HCT116 (cell line): ENCODE data around the gene PLCD4. TPM values are rescaled to one million over a fixed set of nuclear protein-coding genes. Genes with fewer than 3 reads are reported as not detected.

Experiments
- ATAC-seq: fragments of 200-7000 bp; cut with Tn5 transposase; 2 replicates; pipeline ENCODE4 v1.9.1; 2020; ENCODE audit warnings: mild to moderate bottlenecking, moderate library complexity
- BruUV-seq: library from RNA; stranded (reverse); fragments of 400-500 nt; replicated peaks from 2 replicates; lab custom pipeline; 2021; lab: Mats Ljungman, UMichigan
- CTCF ChIA-PET: fragments of 300-600 bp; sonication (Branson Sonifier 250); formaldehyde crosslinking; loops from one replicate; lab custom pipeline; 2021; ENCODE audit warnings: antibody characterized with exemption; lab: Charles Lee
- POLR2A ChIA-PET: fragments of 300-600, 350-600 bp; sonication (Branson Sonifier 250); formaldehyde crosslinking; loops from one replicate; lab custom pipeline; 2021; ENCODE audit warnings: antibody characterized with exemption; lab: Charles Lee
- RAD21 ChIA-PET, 2 experiments: fragments of 300-600 bp; sonication (Branson Sonifier 250); formaldehyde crosslinking; loops; one replicate each; lab custom pipeline; 2023; ENCODE audit warnings: low total read pairs in 2 of 2; ENCODE audit not compliant: uncharacterized antibody in 2 of 2, unreplicated experiment in 2 of 2, low non-redundant PET in 1 of 2; lab: Charles Lee
- DNase-seq: peaks from one replicate; pipeline ENCODE4 v3.0.0-alpha.2; 2010; ENCODE audit warnings: low read depth, low spot score
- H2AFZ ChIP-seq: fragments of 200-600 bp; shearing (Covaris generic), sonication (generic); 2 replicates; pipeline ENCODE4 v1.6.1; 2017; ENCODE audit warnings: low read depth, mixed run types, mixed read lengths, antibody characterized with exemption, low read length; ENCODE audit not compliant: poor library complexity, severe bottlenecking
- H3K27ac ChIP-seq: 2 replicates; pipeline ENCODE4 v1.5.1; 2012; ENCODE audit warnings: low read depth, low read length
- H3K27me3 ChIP-seq: fragments of 200-600 bp; sonication (generic); 2 replicates; pipeline ENCODE4 v1.6.1; 2016; ENCODE audit warnings: mixed run types, low read length, mixed read lengths; ENCODE audit not compliant: insufficient read depth
- H3K36me3 ChIP-seq, 2 experiments: fragments of 200-500 bp in 1 of 2; fragments of 200-600 bp in 1 of 2; sonication (Bioruptor generic) in 1 of 2; sonication (generic) in 1 of 2; 2 replicates each; pipeline versions ENCODE4 v1.5.1 to v1.6.1; 2014 to 2016; ENCODE audit warnings: low read length in 2 of 2, inconsistent platforms in 1 of 2, mixed read lengths in 1 of 2, mixed run types in 1 of 2; ENCODE audit not compliant: insufficient read depth in 2 of 2, control insufficient read depth in 1 of 2
- H3K4me1 ChIP-seq, 2 experiments: fragments of 200-600 bp in 1 of 2; sonication (generic) in 1 of 2; 2 replicates each; pipeline versions ENCODE4 v1.5.1 to v1.6.1; 2012 to 2017; ENCODE audit warnings: low read length in 2 of 2, inconsistent platforms in 1 of 2, mild to moderate bottlenecking in 1 of 2, mixed read lengths in 1 of 2, mixed run types in 1 of 2, moderate library complexity in 1 of 2; ENCODE audit not compliant: insufficient read depth in 2 of 2, control insufficient read depth in 1 of 2
- H3K4me2 ChIP-seq: fragments of 200-600 bp; sonication (generic); 2 replicates; pipeline ENCODE4 v1.6.1; 2017; ENCODE audit warnings: mixed run types, low read length, mixed read lengths
- H3K4me3 ChIP-seq, 2 experiments: fragments of 200-600 bp in 1 of 2; sonication (generic) in 1 of 2; replicated peaks in 1 of 2; 2 replicates each; pipeline ENCODE4 v1.5.1; 2011 to 2016; ENCODE audit warnings: low read length in 2 of 2, control low read depth in 1 of 2, low read depth in 1 of 2, mild to moderate bottlenecking in 1 of 2, mixed read lengths in 1 of 2, mixed run types in 1 of 2
- H3K79me2 ChIP-seq: fragments of 200-600 bp; sonication (generic); 2 replicates; pipeline ENCODE4 v1.6.1; 2017; ENCODE audit warnings: mild to moderate bottlenecking, mixed run types, low read length, moderate library complexity, mixed read lengths; ENCODE audit not compliant: insufficient read depth
- H3K9ac ChIP-seq: fragments of 200-600 bp; sonication (generic); 2 replicates; pipeline ENCODE4 v1.6.1; 2016; ENCODE audit warnings: low read length, mixed read lengths
- H3K9me2 ChIP-seq: fragments of 200-600 bp; sonication (generic), shearing (Covaris generic); 2 replicates; pipeline ENCODE4 v1.6.1; 2017; ENCODE audit warnings: mixed run types, mild to moderate bottlenecking, moderate library complexity; ENCODE audit not compliant: insufficient read depth
- H3K9me3 ChIP-seq, 2 experiments: fragments of 200-500 bp in 1 of 2; fragments of 200-600 bp in 1 of 2; sonication (Bioruptor generic) in 1 of 2; sonication (generic) in 1 of 2; 2 replicates each; pipeline ENCODE4 v1.6.1; 2014 to 2017; ENCODE audit warnings: low read length in 2 of 2, mixed read lengths in 2 of 2, inconsistent platforms in 1 of 2, low read depth in 1 of 2, mild to moderate bottlenecking in 1 of 2, mixed run types in 1 of 2, moderate library complexity in 1 of 2; ENCODE audit not compliant: control insufficient read depth in 1 of 2, insufficient read depth in 1 of 2
- H4K20me1 ChIP-seq: fragments of 200-600 bp; sonication (generic), shearing (Covaris generic); 2 replicates; pipeline ENCODE4 v1.6.1; 2017; ENCODE audit warnings: mixed run types, mild to moderate bottlenecking, moderate library complexity; ENCODE audit not compliant: insufficient read depth
- CBX3 ChIP-seq: IDR thresholded peaks from 2 replicates; pipeline ENCODE4 v1.6.1; 2012; ENCODE audit warnings: low read depth
- CTCF ChIP-seq, 3 experiments: fragments of 200-600 bp in 1 of 3; sonication (generic) in 1 of 3; IDR thresholded peaks in 2 of 3; conservative IDR thresholded peaks in 1 of 3; 2 replicates each; pipeline ENCODE4 v1.5.1; 2012 to 2017; ENCODE audit warnings: low read depth in 2 of 3, low read length in 2 of 3, antibody characterized with exemption in 1 of 3, borderline replicate concordance in 1 of 3, control low read depth in 1 of 3, mild to moderate bottlenecking in 1 of 3, mixed read lengths in 1 of 3, mixed run types in 1 of 3, moderate library complexity in 1 of 3; ENCODE audit not compliant: insufficient read depth in 1 of 3
- EZH2 ChIP-seq: fragments of 200-600 bp; sonication (generic); IDR thresholded peaks from 2 replicates; pipeline ENCODE4 v1.6.1; 2017; ENCODE audit warnings: antibody characterized with exemption, mixed run types
- FOSL1 ChIP-seq: IDR thresholded peaks from 2 replicates; pipeline ENCODE4 v1.6.1; 2012; ENCODE audit warnings: low read depth
- JUND ChIP-seq: IDR thresholded peaks from 2 replicates; pipeline ENCODE4 v1.6.1; 2012
- RAD21 ChIP-seq: IDR thresholded peaks from 2 replicates; pipeline ENCODE4 v1.6.1; 2012; ENCODE audit warnings: low read depth, mild to moderate bottlenecking
- REST ChIP-seq: IDR thresholded peaks from 2 replicates; pipeline ENCODE4 v1.6.1; 2012; ENCODE audit warnings: low read depth
- intact Hi-C: fragments of 100-400 bp; cut with micrococcal nuclease; formaldehyde crosslinking; loops from 2 replicates; pipeline ENCODE4 v1.10.0; 2022
- total RNA-seq: library from RNA; stranded (reverse); gene quantifications from one replicate; pipeline ENCODE4 v1.2.1, GENCODE V29; 2021; ENCODE audit not compliant: unreplicated experiment
- TF ChIP-seq, protein P1 (sequence below): IDR thresholded peaks from 2 replicates; pipeline ENCODE4 v1.6.1; 2011; ENCODE audit warnings: mild to moderate bottlenecking, low read length, moderate library complexity; ENCODE audit not compliant: insufficient replicate concordance; ENCODE audit errors: extremely low read depth

The PLCD4 gene
- total RNA-seq, 1 experiment from 2014 or later, result 0.64 TPM

- Histone ChIP-seq H3K4me3 (no peak overlapping the region), H3K9ac (no peak overlapping the region), H3K79me2 (peaks cover 92% of the 10 kb centered on the region), H3K4me2 (no peak overlapping the region), H2AFZ (no peak overlapping the region), H3K9me3 (no peaks in the 10 kb centered on the region), H4K20me1 (no peaks in the 10 kb centered on the region), H3K36me3 (peaks cover 10 to 14% of the 10 kb centered on the region in 2 experiments), H3K27me3 (no peaks in the 10 kb centered on the region), H3K4me1 (no peaks in the 10 kb centered on the region), H3K9me2 (no peaks in the 10 kb centered on the region), H3K27ac (no peak overlapping the region)
- no TSS peak for BruUV-seq
- intact Hi-C loops, result no loop called here
- TF ChIP-seq EZH2 (no peak), REST (no peak), CTCF (IDR thresholded peaks at IDR 0.05 in 2 of 3, conservative IDR thresholded peaks at IDR 0.05 in 1 of 3; ENCODE audit: borderline replicate concordance in 1 of 3, insufficient read depth in 1 of 3, low read depth in 2 of 3, low read length in 2 of 3) (no peak), FOSL1 (no peak), CBX3 (no peak), RAD21 (no peak), JUND (no peak)
- TF ChIP-seq, protein P1, sequence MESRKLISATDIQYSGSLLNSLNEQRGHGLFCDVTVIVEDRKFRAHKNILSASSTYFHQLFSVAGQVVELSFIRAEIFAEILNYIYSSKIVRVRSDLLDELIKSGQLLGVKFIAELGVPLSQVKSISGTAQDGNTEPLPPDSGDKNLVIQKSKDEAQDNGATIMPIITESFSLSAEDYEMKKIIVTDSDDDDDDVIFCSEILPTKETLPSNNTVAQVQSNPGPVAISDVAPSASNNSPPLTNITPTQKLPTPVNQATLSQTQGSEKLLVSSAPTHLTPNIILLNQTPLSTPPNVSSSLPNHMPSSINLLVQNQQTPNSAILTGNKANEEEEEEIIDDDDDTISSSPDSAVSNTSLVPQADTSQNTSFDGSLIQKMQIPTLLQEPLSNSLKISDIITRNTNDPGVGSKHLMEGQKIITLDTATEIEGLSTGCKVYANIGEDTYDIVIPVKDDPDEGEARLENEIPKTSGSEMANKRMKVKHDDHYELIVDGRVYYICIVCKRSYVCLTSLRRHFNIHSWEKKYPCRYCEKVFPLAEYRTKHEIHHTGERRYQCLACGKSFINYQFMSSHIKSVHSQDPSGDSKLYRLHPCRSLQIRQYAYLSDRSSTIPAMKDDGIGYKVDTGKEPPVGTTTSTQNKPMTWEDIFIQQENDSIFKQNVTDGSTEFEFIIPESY, result no peak
- POLR2A ChIA-PET, result no interaction called here
- DNase-seq (no peak), ATAC-seq (no peak)
- RAD21 ChIA-PET, result no interaction called here
- CTCF ChIA-PET, result interaction anchor here (0.7 kb wide), 1 partner anchor 24 kb away, joined by 3 read pairs; no protein-coding TSS in a partner anchor
These were observed 30.0 kb upstream of the PLCD4 start for GRCh38 chr2:218577482-218578220.
